Small intestine (tissue), 7 donors: Measurements from ENCODE around the gene PYCARD. TPM values are rescaled to one million over a fixed set of nuclear protein-coding genes. Genes with fewer than 3 reads are reported as not detected.
A peak's percentile ranks its signal among the peaks of the same experiment; 100 is the strongest.
"Not testable (repeated sequence)": the region's sequence is repeated elsewhere in the genome, so short reads cannot be mapped to it uniquely, and the experiment has no call there.

Experiments used
- DNase-seq, 2 donors: peaks; one replicate each; pipeline versions ENCODE4 v3.0.0 to v3.0.0-alpha.2; 2013
- FAIRE-seq: peaks from 2 replicates; lab custom pipeline; 2012; peaks lifted over from hg19 to GRCh38; lab: Jason Lieb, UNC
- H3K27ac ChIP-seq, 3 donors: one replicate each; pipeline ENCODE4 v1.5.1; 2013; ENCODE audit warnings: low read length in 2 of 3, mild to moderate bottlenecking in 2 of 3, control low read depth in 1 of 3, inconsistent platforms in 1 of 3, low read depth in 1 of 3, moderate library complexity in 1 of 3
- H3K27me3 ChIP-seq, 3 donors: one replicate each; pipeline ENCODE4 v1.6.1; 2013; ENCODE audit warnings: low read length in 3 of 3, inconsistent platforms in 1 of 3; ENCODE audit not compliant: control insufficient read depth in 3 of 3, insufficient read depth in 3 of 3
- H3K36me3 ChIP-seq, 3 donors: one replicate each; pipeline ENCODE4 v1.6.1; 2013; ENCODE audit warnings: low read length in 3 of 3, inconsistent platforms in 1 of 3, low read depth in 1 of 3, mild to moderate bottlenecking in 1 of 3, moderate library complexity in 1 of 3; ENCODE audit not compliant: control insufficient read depth in 3 of 3, insufficient read depth in 2 of 3
- H3K4me1 ChIP-seq, 3 donors: one replicate each; pipeline ENCODE4 v1.6.1; 2013; ENCODE audit warnings: low read length in 2 of 3, inconsistent platforms in 1 of 3, low read depth in 1 of 3, mild to moderate bottlenecking in 1 of 3, moderate library complexity in 1 of 3; ENCODE audit not compliant: control insufficient read depth in 3 of 3, insufficient read depth in 2 of 3
- H3K4me3 ChIP-seq, 3 donors: one replicate each; pipeline ENCODE4 v1.5.1; 2013; ENCODE audit warnings: low read length in 3 of 3, control low read depth in 1 of 3, inconsistent platforms in 1 of 3, low read depth in 1 of 3, mild to moderate bottlenecking in 1 of 3, moderate library complexity in 1 of 3
- H3K9me3 ChIP-seq, 2 donors: one replicate each; pipeline ENCODE4 v1.6.1; 2013; ENCODE audit warnings: low read depth in 1 of 2, low read length in 1 of 2; ENCODE audit not compliant: control insufficient read depth in 2 of 2, insufficient read depth in 1 of 2
- WGBS, 3 donors: extraction: QIAGEN DNeasy Blood & Tissue Kit; methylation state at CpG; one replicate each; pipeline ENCODE4 v1.1.7; 2013; 5-methylcytosine and 5-hydroxymethylcytosine counted together
- polyA plus RNA-seq, 4 donors: library from polyadenylated mRNA; stranded (reverse) in 3 of 4; unstranded in 1 of 4; fragments of 200-250 nt in 3 of 4; fragments of 120-200 nt in 1 of 4; gene quantifications; one replicate each; pipeline versions ENCODE4 v1.2.1 to v1.2.3, GENCODE V29; 2013
- donor health status: healthy with polysubstance abuse.
- donor health status: control.
- donor health status: control.
- donor health status: Bipolar disorder and iron deficiency.
- donor health status: healthy.

PYCARD gene
- polyA plus RNA-seq, 4 donors: 47.1 to 247 (median 170) TPM

DNA sequence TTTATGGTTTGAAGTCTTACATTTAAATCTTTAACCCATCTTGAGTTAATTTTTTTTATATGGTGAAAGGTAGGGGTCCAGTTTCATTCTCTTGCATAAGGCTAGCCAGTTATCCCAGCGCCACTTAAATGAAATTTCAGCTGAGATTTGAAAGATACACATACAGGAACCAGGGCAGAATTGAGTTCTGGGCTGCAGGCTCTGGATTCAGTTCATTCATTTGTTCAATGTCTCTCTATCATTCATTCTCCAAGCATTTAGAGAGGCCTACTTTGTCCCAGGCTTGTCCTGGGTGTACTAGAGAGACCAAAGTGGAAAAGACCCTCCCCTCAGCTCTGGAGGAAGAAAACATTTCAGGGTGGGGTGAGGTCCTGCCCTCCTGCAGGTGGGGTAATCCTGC lies 10.8 kb upstream of the PYCARD start:
- no peaks in the 10 kb centered on the region for H3K36me3 ChIP-seq
- H3K9me3 ChIP-seq: no peaks in the 10 kb centered on the region
- peaks cover 0 to 22% (median 0%) of the 10 kb centered on the region in 3 donors for H3K4me1 ChIP-seq
- no peak for FAIRE-seq
- 96 to 100% (median 98%) methylated on average over 1 of the region's 1 CpG for WGBS, 3 donors
- peaks cover 0 to 30% (median 13%) of the 10 kb centered on the region in 3 donors for H3K27me3 ChIP-seq
- no peak for DNase-seq
- H3K27ac ChIP-seq: no peak overlapping the region
- H3K4me3 ChIP-seq: no peak overlapping the region

DNA sequence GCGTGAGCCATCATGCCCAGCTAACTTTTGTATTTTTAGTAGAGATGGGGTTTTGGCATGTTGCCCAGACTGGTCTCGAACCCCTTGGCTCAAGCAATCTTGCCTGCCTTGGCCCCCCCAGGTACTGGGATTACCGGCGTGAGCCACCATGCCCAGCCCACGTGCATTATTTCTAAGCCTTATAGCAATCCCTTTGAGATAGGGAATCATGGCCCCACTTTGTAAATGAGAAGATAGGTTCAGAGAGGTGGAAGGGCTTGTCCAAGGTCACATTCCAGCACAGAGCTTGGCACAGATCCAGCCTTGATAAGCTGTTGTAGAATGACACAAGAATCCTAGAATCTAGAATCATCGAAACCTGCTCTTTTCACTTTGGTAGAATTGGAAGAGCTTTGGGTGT lies 4.2 kb upstream of the PYCARD start:
- no peak overlapping the region for H3K27ac ChIP-seq
- H3K27me3 ChIP-seq: no peaks in the 10 kb centered on the region
- FAIRE-seq (no peak), DNase-seq (peak; percentile 49 to 83)
- peaks cover 0 to 17% (median 10%) of the 10 kb centered on the region in 3 donors for H3K4me1 ChIP-seq
- H3K4me3 ChIP-seq: no peak overlapping the region
- no peaks in the 10 kb centered on the region for H3K9me3 ChIP-seq
- no peaks in the 10 kb centered on the region for H3K36me3 ChIP-seq
- 19 to 54% (median 45%) methylated on average over 6 of the region's 6 CpGs for WGBS, 3 donors

DNA sequence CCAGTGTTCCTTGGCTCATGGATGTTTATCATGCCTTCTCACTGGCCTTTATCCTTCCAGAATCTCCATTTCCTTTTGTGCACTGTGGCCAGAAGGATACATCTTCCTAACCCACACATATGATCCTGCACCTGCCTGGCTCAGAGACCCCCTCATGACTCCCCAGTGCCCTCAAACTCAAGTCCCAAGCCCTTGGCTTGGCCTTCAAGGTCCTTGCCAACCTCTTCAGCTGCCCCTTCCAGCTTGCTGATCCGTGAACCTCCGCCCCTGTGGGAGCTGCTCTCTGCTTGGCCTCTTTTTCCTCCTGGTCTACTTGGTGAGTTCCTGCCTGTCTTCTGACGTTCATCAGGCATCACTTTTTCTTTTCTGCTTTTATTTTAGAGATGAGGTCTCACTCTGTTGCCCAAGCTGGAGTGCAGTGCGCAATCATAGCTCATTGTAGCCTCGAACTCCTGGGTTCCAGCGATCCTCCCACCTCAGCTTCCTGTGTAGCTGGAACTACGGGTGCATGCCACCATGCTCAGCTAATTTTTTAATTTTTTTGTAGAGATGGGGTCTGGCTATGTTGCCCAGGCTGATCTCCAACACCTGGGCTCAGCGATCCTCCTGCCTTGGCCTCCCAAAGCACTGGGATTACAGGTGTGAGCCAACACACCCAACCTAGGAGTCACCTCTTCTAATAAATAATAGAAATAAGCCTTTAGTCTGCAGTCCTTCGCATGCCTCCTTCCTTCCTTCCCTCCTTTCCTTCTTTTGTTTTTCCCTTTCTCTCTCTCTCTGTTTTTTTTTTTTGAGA lies 2.5 kb upstream of the PYCARD start:
- Histone ChIP-seq H3K9me3 (no peaks in the 10 kb centered on the region), H3K4me3 (no peak overlapping the region), H3K27ac (no peak overlapping the region), H3K4me1 (peaks cover 0 to 29% (median 10%) of the 10 kb centered on the region in 3 donors), H3K27me3 (no peaks in the 10 kb centered on the region), H3K36me3 (peaks cover 0 to 5% (median 0%) of the 10 kb centered on the region in 3 donors)
- FAIRE-seq (no peak), DNase-seq (no peak)
- WGBS, 3 donors: 88 to 91% (median 91%) methylated on average over 9 of the region's 9 CpGs

DNA sequence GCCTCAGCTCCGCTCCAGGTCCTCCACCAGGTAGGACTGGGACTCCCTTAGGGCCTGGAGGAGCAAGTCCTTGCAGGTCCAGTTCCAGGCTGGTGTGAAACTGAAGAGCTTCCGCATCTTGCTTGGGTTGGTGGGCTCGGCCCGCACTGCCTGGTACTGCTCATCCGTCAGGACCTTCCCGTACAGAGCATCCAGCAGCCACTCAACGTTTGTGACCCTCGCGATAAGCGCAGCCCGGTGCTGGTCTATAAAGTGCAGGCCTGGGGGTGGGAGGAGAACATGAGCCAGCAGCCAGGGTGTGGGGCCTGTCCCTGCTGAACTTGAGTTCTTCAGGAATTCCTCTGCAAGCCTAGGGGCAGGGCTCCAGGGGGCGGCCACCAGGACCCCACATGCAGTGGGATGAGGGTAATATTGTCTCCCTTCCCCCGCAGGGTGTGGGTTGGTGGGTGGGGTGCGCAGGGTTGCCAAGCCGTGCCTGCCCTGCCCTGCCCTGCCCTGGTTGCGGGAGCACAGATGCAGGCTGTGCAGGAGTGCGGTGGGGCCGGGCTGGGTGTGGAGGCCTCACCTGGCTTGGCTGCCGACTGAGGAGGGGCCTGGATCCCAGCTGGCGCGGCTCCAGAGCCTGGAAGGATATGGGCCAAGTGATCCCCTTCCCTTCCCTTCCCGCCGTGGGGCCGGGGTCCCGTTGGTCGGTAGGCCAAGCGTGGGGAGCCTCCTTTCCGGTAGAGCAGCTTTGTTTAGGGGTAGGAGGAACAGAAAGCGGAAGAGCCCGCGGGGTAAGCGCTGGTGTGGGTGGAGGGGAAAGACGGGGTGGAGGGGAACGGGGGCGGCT lies 762 bp downstream of the PYCARD start:
- 6 to 11% (median 9%) methylated on average over 29 to 35 of the region's 35 CpGs for WGBS, 3 donors
- FAIRE-seq: no peak
- DNase-seq: peak; percentile 75 to 82

DNA sequence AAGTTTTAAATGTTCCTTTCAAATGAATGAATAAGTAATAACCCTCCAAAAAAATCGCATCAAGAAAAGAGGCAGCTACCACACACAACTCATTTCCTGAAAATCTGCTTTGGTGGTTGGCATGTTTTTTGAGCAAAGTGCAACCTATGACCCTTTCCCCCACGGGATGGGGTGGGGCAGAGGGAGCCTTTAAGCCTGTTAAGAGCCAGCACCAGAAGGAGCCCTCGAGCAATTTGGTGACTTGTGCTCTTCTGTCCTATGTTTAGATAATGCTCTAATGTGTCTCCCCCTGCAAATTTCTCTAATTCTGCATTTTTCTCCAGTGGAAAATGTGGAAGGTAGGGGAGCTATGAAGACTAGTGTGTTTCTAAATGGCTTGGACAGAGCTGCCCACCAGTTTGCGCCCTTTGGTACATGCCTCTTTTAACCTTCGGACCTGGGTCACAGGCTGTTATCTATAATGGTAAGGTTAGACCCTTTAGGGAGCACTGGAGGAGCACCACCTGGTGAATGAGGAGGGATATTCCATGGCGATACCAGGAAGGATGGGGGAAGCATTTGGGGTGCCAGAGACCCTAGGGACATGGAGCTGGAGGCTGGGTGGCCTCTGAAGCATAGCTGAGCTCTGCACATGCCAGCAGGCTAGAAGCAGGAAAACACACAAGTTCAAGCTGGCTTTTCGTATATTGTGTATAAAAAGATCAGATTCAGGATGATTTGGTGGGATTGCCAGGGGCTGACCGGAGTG lies 1.6 kb downstream of the PYCARD start:
- H3K27me3 ChIP-seq: no peaks in the 10 kb centered on the region
- peak; percentile 36 to 76 for DNase-seq
- peak overlapping the region in 2 of 3 donors; percentile 66 to 79 for H3K4me3 ChIP-seq
- H3K4me1 ChIP-seq: peaks cover 0 to 16% (median 4%) of the 10 kb centered on the region in 3 donors
- peak overlapping the region; percentile 63 to 95 (median 82) for H3K27ac ChIP-seq
- peaks cover 0 to 30% (median 0%) of the 10 kb centered on the region in 3 donors for H3K36me3 ChIP-seq
- WGBS, 3 donors: 23 to 42% (median 34%) methylated on average over 8 of the region's 8 CpGs
- FAIRE-seq: no peak
- H3K9me3 ChIP-seq: no peaks in the 10 kb centered on the region

More for the DNA sequence above, 762 bp downstream of the PYCARD start:
- peaks cover 0 to 22% (median 0%) of the 10 kb centered on the region in 3 donors for H3K36me3 ChIP-seq
- peak overlapping the region; percentile 66 to 79 (median 70) for H3K4me3 ChIP-seq
- no peaks in the 10 kb centered on the region for H3K27me3 ChIP-seq
- H3K4me1 ChIP-seq: peaks cover 0 to 18% (median 8%) of the 10 kb centered on the region in 3 donors
- H3K9me3 ChIP-seq: no peaks in the 10 kb centered on the region
- H3K27ac ChIP-seq: peak overlapping the region; percentile 63 to 95 (median 82)

DNA sequence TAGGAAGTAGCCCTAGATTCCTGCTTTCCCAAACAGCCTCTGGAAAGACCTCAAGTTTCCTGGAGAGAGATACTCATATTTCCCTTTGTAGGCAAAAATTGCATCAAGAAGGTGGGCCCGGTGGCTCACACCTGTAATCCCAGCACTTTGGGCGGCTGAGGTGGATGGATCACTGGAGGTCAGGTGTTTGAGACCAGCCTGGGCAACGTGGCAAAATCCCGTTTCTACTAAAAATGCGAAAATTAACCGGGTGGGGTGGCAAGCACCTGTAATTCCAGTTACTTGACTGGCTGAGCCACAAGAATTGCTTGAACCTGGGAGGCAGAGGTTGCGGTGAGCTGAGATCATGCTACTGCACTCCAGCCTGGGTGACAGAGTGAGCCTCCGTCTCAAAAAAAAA lies 2.4 kb downstream of the PYCARD start:
- H3K9me3 ChIP-seq, H3K27me3 ChIP-seq, FAIRE-seq, H3K4me3 ChIP-seq, H3K27ac ChIP-seq, DNase-seq: not testable (repeated sequence)
- H3K4me1 ChIP-seq: peaks cover 0 to 16% (median 4%) of the 10 kb centered on the region in 3 donors
- WGBS, 3 donors: 58 to 77% (median 67%) methylated on average over 8 of the region's 8 CpGs
- peaks cover 0 to 37% (median 0%) of the 10 kb centered on the region in 3 donors for H3K36me3 ChIP-seq

DNA sequence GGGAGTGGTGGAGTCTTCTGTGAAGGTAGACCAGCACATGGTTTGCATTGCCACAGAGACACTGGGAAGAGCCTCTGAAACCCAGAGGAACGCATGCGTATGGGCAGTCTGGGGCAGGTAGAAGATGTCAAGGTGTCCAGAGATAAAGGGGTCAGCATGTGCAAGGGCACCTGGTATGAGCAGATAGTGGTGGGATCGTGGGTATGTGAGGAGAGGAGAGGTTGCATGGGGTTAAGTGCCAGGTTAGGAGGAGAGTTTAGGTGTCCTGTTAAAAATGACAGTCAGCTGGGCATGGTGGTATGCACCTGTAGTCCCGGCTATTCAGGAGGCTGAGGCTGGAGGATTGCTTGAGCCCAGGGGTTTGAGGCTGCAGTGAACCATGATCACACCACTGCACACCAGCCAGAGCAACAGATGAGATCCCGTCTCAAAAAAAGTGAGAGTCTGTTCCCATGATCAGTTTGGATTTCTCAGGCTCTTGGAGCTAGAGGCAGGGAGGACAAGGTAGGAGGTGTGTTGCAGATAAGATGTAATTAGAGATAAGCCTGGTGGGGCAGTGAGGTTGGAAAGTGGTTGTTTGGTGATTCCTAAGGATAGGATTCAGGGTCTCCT lies 3.0 kb downstream of the PYCARD start:
- no peak overlapping the region for H3K4me3 ChIP-seq
- peaks cover 0 to 16% (median 4%) of the 10 kb centered on the region in 3 donors for H3K4me1 ChIP-seq
- FAIRE-seq (no peak), DNase-seq (no peak)
- H3K36me3 ChIP-seq: peaks cover 0 to 40% (median 3%) of the 10 kb centered on the region in 3 donors
- no peaks in the 10 kb centered on the region for H3K9me3 ChIP-seq
- H3K27ac ChIP-seq: peak overlapping the region in 1 of 3 donors; percentile 2
- no peaks in the 10 kb centered on the region for H3K27me3 ChIP-seq
- 79 to 89% (median 85%) methylated on average over 5 of the region's 5 CpGs for WGBS, 3 donors
